ENCODE data around the gene KIN. TPM values are rescaled to one million over a fixed set of nuclear protein-coding genes. Genes with fewer than 3 reads are reported as not detected.
"Not testable (repeated sequence)": the region's sequence is repeated elsewhere in the genome, so short reads cannot be mapped to it uniquely, and the experiment has no call there.

Gene KIN
- total RNA-seq, 2 experiments from 2014 or later: 6.5 to 8.6 TPM

- ChIA-PET CTCF (interaction anchor here (1.1 kb wide), 1 partner anchor 25 kb away, joined by 3 read pairs; the partner anchor contains the start of genes ATP5F1C and KIN), POLR2A (interaction anchor here (1.1 kb wide), 1 partner anchor 25 kb away, joined by 3 read pairs; the partner anchor contains the start of genes ATP5F1C and KIN)
- Mint-ChIP-seq H3K4me1 (ENCODE audit: low read depth) (peaks cover 15% of the 10 kb centered on the region), H3K9me3 (no peaks in the 10 kb centered on the region), H3K27me3 (peaks cover 5% of the 10 kb centered on the region), H3K36me3 (ENCODE audit: low read depth) (peaks cover 15% of the 10 kb centered on the region), H3K4me3 (no peak overlapping the region), H3K27ac (no peak overlapping the region)
- H3K9me3 ChIP-seq (ENCODE audit: control insufficient read depth in 1 of 2, insufficient read depth in 1 of 2, low read length in 2 of 2): no peaks in the 10 kb centered on the region
- TF ChIP-seq CTCF (IDR thresholded peaks at IDR 0.05): no peak
- H3K4me1 ChIP-seq (ENCODE audit: insufficient read depth, low read length): peaks cover 8% of the 10 kb centered on the region
- H3K27ac ChIP-seq (ENCODE audit: low read depth in 1 of 2, low read length in 2 of 2): no peak overlapping the region
- peaks cover 2% of the 10 kb centered on the region for H3K36me3 ChIP-seq (ENCODE audit: insufficient read depth, low read length)
- DNase-seq: no peak
- peaks cover 0 to 8% of the 10 kb centered on the region in 2 experiments for H3K27me3 ChIP-seq (ENCODE audit: control insufficient read depth in 1 of 2, insufficient read depth in 2 of 2, low read length in 2 of 2)
- no peak for ATAC-seq (ENCODE audit: poor library complexity)
- intact Hi-C loops (cut with DNase I, micrococcal nuclease): no loop called here
- H3K4me3 ChIP-seq (ENCODE audit: low read length): no peak overlapping the region
Observed at GRCh38 chr10:7813481-7813880, 25.7 kb upstream of the KIN start.

GRCh38 chr10:7811743-7812142 is 23.9 kb upstream of the KIN start:
- H3K9me3 ChIP-seq (ENCODE audit: control insufficient read depth in 1 of 2, insufficient read depth in 1 of 2, low read length in 2 of 2); H3K4me1 Mint-ChIP-seq (ENCODE audit: low read depth); DNase-seq; H3K27ac ChIP-seq (ENCODE audit: low read depth in 1 of 2, low read length in 2 of 2); H3K27me3 Mint-ChIP-seq; ATAC-seq (ENCODE audit: poor library complexity); H3K4me1 ChIP-seq (ENCODE audit: insufficient read depth, low read length); H3K27me3 ChIP-seq (ENCODE audit: control insufficient read depth in 1 of 2, insufficient read depth in 2 of 2, low read length in 2 of 2); H3K27ac Mint-ChIP-seq; H3K4me3 ChIP-seq (ENCODE audit: low read length); H3K9me3 Mint-ChIP-seq; intact Hi-C loops (cut with DNase I, micrococcal nuclease); H3K4me3 Mint-ChIP-seq; CTCF ChIA-PET: not testable (repeated sequence)
- H3K36me3 Mint-ChIP-seq (ENCODE audit: low read depth): peaks cover 16% of the 10 kb centered on the region
- POLR2A ChIA-PET: interaction anchor here (1.2 kb wide), 1 partner anchor 24 kb away, joined by 3 read pairs; the partner anchor contains the start of genes ATP5F1C and KIN
- peaks cover 18% of the 10 kb centered on the region for H3K36me3 ChIP-seq (ENCODE audit: insufficient read depth, low read length)

GRCh38 chr10:7811000-7811399 is 23.2 kb upstream of the KIN start:
- Mint-ChIP-seq H3K9me3 (no peaks in the 10 kb centered on the region), H3K4me1 (ENCODE audit: low read depth) (no peaks in the 10 kb centered on the region), H3K27ac (no peak overlapping the region), H3K4me3 (no peak overlapping the region), H3K36me3 (ENCODE audit: low read depth) (peaks cover 22% of the 10 kb centered on the region), H3K27me3 (peaks cover 5% of the 10 kb centered on the region)
- no peak for TF ChIP-seq CTCF (IDR thresholded peaks at IDR 0.05)
- ChIA-PET CTCF (no interaction called here), POLR2A (no interaction called here)
- Histone ChIP-seq H3K4me1 (ENCODE audit: insufficient read depth, low read length) (no peaks in the 10 kb centered on the region), H3K9me3 (ENCODE audit: control insufficient read depth in 1 of 2, insufficient read depth in 1 of 2, low read length in 2 of 2) (no peaks in the 10 kb centered on the region), H3K27me3 (ENCODE audit: control insufficient read depth in 1 of 2, insufficient read depth in 2 of 2, low read length in 2 of 2) (peaks cover 0 to 8% of the 10 kb centered on the region in 2 experiments), H3K36me3 (ENCODE audit: insufficient read depth, low read length) (peaks cover 21% of the 10 kb centered on the region), H3K4me3 (ENCODE audit: low read length) (no peak overlapping the region), H3K27ac (ENCODE audit: low read depth in 1 of 2, low read length in 2 of 2) (no peak overlapping the region)
- no peak for DNase-seq
- ATAC-seq (ENCODE audit: poor library complexity): no peak
- intact Hi-C loops (cut with DNase I, micrococcal nuclease): no loop called here

GRCh38 chr10:7810443-7810842 is 22.6 kb upstream of the KIN start:
- ChIA-PET POLR2A (no interaction called here), CTCF (no interaction called here)

More at GRCh38 chr10:7810443-7810842, 22.6 kb upstream of the KIN start:
- Histone ChIP-seq H3K4me3 (ENCODE audit: low read length) (no peak overlapping the region), H3K36me3 (ENCODE audit: insufficient read depth, low read length) (peaks cover 25% of the 10 kb centered on the region), H3K27ac (ENCODE audit: low read depth in 1 of 2, low read length in 2 of 2) (no peak overlapping the region), H3K4me1 (ENCODE audit: insufficient read depth, low read length) (no peaks in the 10 kb centered on the region), H3K27me3 (ENCODE audit: control insufficient read depth in 1 of 2, insufficient read depth in 2 of 2, low read length in 2 of 2) (peaks cover 0 to 8% of the 10 kb centered on the region in 2 experiments), H3K9me3 (ENCODE audit: control insufficient read depth in 1 of 2, insufficient read depth in 1 of 2, low read length in 2 of 2) (no peaks in the 10 kb centered on the region)
- Mint-ChIP-seq H3K27me3 (peaks cover 5% of the 10 kb centered on the region), H3K4me3 (no peak overlapping the region), H3K4me1 (ENCODE audit: low read depth) (no peaks in the 10 kb centered on the region), H3K36me3 (ENCODE audit: low read depth) (peaks cover 27% of the 10 kb centered on the region), H3K9me3 (no peaks in the 10 kb centered on the region), H3K27ac (no peak overlapping the region)
- ATAC-seq (ENCODE audit: poor library complexity) (no peak), DNase-seq (no peak)
- no peak for TF ChIP-seq CTCF (IDR thresholded peaks at IDR 0.05)
- intact Hi-C loops (cut with DNase I, micrococcal nuclease): no loop called here

All from CD4-positive, alpha-beta T cell (primary cell).